ENCODE data around the gene RFX2.
"Not testable (repeated sequence)": the region's sequence is repeated elsewhere in the genome, so short reads cannot be mapped to it uniquely, and the experiment has no call there.

Gene RFX2

DNA sequence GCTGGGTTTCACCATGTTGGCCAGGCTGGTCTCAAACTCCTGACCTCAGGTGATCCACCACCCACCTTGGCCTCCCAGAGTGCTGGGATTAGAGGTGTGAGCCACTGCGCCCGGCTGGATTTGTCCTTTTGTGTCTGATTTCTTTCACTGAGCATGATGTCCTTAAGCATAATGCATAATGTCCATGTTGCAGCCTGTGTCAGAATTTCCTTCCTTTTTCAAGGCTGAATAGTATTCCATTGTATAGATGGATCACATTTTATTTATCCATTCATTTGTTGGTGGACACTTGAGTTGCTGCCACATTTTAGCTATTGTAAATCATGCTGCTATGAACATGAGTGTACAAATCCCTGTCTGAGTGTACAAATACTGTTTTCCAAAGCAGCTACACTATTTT is 25.5 kb downstream of the RFX2 start:
- TF ChIP-seq JUND (IDR thresholded peaks at IDR 0.05; ENCODE audit: low read depth): no peak
- in situ Hi-C loops (cut with HindIII; ENCODE audit: low pct_unique_long_range_greater_than_20kb, low sequenced_read_pairs): no loop called here
- no peak for DNase-seq (ENCODE audit: low read depth in 1 of 2, low spot score in 1 of 2)

DNA sequence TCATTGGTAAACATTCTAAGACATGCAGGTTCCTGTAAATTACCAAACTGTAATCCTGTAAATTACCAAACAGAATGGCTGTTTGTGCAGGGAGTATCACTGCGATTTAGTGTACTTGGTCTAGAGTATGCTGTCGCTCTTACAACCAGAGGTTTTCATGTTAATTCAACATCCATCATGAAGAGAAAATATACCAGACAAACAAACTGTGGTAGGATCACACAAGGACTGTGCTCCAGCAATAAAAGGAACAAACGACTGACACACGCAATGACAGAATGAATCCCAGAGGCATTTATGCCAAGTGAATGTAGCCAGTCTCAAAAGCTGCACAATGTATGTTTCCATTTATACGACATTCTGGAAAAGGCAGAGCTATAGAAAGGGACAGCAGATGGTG is 31.2 kb downstream of the RFX2 start:
- in situ Hi-C loops (cut with HindIII; ENCODE audit: low pct_unique_long_range_greater_than_20kb, low sequenced_read_pairs): no loop called here
- DNase-seq (ENCODE audit: low read depth in 1 of 2, low spot score in 1 of 2): no peak
- TF ChIP-seq JUND (IDR thresholded peaks at IDR 0.05; ENCODE audit: low read depth): no peak

DNA sequence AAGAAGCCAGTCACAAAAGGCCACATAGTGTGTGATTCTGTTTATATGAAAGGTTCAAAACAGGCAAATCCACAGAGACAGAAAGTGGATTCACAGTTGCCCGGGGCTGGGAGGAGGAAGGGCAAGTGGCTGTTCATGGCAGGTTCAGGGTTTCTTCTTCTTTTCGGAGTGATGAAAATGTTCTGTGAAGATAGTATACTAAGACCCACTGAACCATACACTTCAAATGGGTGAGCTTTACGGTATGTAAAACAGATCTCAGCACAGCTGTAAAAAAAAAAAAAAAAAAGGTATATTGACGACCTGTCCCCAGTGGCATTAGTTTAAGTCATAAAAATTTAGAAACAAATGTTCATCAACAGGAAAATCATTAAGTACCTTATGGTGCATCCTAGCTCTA is 32.2 kb downstream of the RFX2 start:
- in situ Hi-C loops (cut with HindIII; ENCODE audit: low pct_unique_long_range_greater_than_20kb, low sequenced_read_pairs): no loop called here
- TF ChIP-seq JUND (IDR thresholded peaks at IDR 0.05; ENCODE audit: low read depth): no peak

DNA sequence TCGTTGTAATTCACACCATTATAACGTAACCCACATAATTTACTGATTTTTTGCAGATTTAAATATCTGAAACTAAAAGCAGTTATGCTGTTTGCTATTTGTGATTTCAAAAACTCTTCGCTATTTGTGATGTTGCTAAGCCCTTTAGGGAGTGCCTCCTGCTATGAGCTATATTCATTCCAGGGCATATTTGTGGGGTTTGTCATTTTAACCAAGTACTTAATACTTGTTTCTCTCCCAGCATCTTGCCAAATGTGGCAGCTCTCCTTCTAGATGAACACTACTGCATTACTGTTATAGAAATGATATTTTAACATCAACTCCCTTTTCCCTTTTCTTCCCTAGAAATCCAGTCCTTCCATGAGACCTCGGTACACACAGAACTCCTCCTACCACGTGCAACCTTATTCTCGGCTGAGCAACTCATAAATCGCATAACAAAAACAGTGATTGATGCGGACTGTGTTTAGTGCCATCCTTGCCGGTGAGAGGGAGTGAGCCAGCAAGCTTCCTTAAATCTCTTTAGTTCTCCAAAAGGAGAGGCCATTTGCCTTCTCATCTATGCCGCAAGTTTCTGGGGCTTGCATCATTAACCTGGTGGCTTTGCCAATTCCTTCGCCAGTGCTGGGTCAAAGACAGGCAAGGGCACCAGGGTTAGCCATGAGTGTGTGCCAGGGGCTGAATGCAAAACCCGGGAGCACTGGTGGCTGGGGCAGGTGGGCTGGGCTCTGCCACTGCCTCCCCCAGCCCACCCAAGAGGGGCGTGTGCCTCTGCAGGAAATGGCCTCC is 33.4 kb downstream of the RFX2 start:
- TF ChIP-seq JUND (IDR thresholded peaks at IDR 0.05; ENCODE audit: low read depth): no peak
- DNase-seq (ENCODE audit: low read depth in 1 of 2, low spot score in 1 of 2): no peak
- in situ Hi-C loops (cut with HindIII; ENCODE audit: low pct_unique_long_range_greater_than_20kb, low sequenced_read_pairs): no loop called here

More for the DNA sequence above, 32.2 kb downstream of the RFX2 start:
- no peak for DNase-seq (ENCODE audit: low read depth in 1 of 2, low spot score in 1 of 2)

DNA sequence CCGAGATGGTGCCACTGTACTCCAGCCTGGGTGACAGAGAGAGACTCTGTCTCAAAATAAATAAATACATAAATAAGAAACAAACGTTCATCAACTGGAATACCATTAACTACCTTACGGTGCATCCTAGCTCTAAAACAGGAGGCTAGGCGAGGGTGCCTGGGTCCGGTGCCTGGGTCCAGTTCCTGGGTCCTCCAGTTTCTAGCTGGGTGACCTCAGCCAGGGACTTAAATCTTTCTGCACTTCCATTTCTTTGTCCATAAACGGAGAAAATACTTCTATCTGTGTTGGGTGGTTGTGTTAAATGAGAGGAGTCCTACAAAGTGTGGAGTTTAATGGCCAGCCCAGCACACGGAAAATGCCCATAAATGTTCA is 34.0 kb downstream of the RFX2 start:
- in situ Hi-C loops (cut with HindIII; ENCODE audit: low pct_unique_long_range_greater_than_20kb, low sequenced_read_pairs): no loop called here
- no peak for TF ChIP-seq JUND (IDR thresholded peaks at IDR 0.05; ENCODE audit: low read depth)
- no peak for DNase-seq (ENCODE audit: low read depth in 1 of 2, low spot score in 1 of 2)

DNA sequence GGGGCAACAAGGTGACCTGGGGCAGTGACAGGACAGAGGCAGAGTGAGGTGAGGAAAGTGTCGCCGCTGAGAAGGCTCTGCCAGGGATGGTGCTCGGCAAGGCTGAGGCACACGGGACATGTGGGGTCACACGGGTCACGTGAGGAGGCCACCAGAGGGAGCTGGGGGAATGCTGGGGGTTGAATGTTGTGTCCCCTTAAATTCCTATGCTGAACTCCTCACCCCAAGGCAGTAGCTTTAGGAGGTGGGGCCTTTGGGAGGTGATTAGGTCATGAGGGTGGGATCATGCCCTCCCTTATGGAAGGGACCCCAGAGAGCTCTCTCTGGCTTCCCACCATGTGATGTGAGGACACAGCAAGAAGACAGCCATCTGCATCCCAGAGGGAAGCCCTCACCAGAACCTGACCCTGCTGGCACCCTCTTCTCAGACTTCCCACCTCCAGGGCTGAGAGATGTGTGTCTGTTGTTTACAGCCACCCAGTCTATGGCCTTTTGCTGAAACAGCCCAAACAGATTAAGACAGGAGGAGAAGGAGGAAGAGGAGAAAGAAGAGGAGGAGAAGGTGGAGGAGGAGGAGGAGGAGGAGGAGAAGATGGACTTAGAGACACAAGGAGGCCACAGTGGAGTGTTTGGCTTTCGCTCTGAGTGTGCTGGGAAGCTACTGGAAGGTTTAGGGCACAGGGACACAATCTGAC is 35.4 kb downstream of the RFX2 start:
- no peak for DNase-seq (ENCODE audit: low read depth in 1 of 2, low spot score in 1 of 2)
- in situ Hi-C loops (cut with HindIII; ENCODE audit: low pct_unique_long_range_greater_than_20kb, low sequenced_read_pairs): no loop called here
- no peak for TF ChIP-seq JUND (IDR thresholded peaks at IDR 0.05; ENCODE audit: low read depth)

DNA sequence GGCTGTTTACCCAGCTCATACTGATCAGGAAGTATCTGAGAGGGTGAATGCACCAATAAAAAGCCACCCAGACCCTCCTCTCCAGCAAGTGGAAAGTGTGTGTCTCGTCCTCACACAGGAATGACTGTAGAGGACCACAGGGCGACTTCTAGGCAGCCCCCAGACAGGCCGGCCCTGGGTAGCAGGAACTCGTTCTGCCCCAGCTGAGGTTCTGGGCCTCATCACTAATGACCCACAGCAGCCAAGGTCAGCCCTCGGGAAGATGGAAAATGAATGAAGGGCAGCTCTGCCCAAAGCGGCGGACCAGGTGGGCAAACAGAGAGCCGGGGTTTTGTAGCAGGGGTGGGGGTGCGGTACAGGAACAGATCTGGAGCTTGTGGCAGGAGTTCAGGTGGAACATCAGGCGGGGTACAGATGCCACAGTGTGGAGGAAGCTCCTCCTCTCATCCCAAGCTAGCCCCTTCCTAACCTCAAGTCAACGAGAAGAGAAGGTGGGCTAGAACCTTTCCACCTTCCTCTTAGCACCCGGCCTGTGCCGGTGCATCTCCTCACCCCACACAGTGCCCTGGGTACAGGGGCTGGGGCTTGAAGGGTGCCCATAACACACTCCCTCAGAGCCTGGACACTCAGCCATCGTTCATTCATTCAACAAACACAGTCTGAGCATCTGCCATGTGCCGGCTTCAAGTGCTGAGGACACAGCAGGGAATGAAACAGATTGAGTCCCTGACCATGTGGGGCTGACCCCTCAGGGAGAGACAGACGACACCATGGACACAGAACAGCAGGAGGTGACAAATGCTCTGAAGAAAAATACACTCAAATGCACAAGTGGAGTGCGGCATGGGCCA is 36.2 kb downstream of the RFX2 start:
- DNase-seq (ENCODE audit: low read depth in 1 of 2, low spot score in 1 of 2): no peak
- no peak for TF ChIP-seq JUND (IDR thresholded peaks at IDR 0.05; ENCODE audit: low read depth)

DNA sequence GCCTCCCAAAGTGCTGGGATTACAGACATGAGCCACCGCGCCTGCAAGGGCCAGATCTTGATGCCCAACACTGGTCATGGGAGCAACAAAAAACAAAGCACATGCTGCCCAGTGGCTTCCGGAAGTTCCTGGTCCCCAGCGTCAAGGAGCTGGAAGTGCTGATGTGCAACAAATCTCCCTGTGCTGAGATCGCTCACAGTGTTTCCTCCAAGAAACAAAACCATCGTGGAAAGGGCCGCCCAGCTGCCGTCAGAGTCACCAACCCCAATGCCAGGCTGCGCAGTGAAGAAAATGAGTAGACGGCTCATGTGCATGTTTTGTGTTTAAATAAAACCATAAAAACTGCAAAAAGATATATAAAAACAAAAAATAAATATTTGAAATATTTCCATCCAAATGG is 37.1 kb downstream of the RFX2 start:
- DNase-seq (ENCODE audit: low read depth in 1 of 2, low spot score in 1 of 2); in situ Hi-C loops (cut with HindIII; ENCODE audit: low pct_unique_long_range_greater_than_20kb, low sequenced_read_pairs): not testable (repeated sequence)

More for the DNA sequence above, 36.2 kb downstream of the RFX2 start:
- in situ Hi-C loops (cut with HindIII; ENCODE audit: low pct_unique_long_range_greater_than_20kb, low sequenced_read_pairs): no loop called here

DNA sequence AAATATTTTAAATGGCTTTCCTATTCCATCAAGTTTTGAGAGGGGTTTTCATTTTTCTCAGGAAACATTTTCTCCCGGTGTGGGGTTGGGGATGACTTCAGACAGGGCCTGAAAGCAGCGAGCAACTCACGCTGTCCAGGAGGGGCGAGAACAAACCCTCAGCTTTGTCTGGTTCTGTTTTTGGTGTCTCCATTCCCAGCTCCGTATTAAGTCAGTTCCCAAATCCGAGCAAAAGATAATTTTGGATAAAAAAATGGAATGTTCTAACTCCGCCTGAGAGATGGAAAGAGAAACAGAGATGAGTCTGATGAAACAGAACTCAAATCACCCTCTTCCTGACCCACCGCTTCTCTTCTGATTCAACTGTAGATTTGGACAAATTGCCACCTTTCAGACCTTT is 38.4 kb downstream of the RFX2 start:
- in situ Hi-C loops (cut with HindIII; ENCODE audit: low pct_unique_long_range_greater_than_20kb, low sequenced_read_pairs): no loop called here
- no peak for DNase-seq (ENCODE audit: low read depth in 1 of 2, low spot score in 1 of 2)
- no peak for TF ChIP-seq JUND (IDR thresholded peaks at IDR 0.05; ENCODE audit: low read depth)

DNA sequence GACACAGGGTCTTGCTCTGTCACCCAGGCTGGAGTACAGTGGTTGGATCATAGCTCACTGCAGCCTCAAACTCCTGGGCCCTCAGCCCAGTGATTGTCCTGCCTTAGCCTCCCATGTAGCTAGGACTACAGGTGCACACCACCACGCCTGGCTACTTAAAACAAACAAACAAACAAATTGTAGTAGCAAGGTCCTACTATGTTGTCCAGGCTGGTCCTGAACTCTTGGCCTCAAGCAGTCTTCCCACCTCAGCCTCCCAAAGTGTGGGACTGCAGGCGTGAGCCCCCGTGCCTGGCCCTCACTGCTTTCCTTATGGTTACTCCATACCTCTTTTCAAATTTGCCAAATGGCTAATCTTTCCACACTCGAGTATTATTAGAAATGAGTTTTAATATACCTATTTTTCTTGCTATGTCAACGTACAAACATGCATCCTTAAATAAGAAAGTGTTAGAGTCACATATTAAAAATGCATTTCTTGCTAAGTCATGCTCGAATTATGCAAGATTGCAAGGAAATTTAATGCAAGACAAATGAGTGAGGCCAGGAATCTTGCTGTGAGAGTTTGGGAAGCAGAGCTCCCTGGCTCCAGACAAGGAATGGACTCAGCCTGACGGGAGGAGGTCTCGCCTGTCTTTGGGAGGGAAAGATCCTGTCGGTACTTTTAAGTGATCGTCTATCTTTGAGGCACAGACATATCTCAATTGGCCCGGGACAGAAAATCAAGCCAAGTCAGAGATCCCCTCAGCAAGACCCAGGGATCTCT is 39.4 kb downstream of the RFX2 start:
- no peak for DNase-seq (ENCODE audit: low read depth in 1 of 2, low spot score in 1 of 2)
- no peak for TF ChIP-seq JUND (IDR thresholded peaks at IDR 0.05; ENCODE audit: low read depth)
- in situ Hi-C loops (cut with HindIII; ENCODE audit: low pct_unique_long_range_greater_than_20kb, low sequenced_read_pairs): no loop called here

DNA sequence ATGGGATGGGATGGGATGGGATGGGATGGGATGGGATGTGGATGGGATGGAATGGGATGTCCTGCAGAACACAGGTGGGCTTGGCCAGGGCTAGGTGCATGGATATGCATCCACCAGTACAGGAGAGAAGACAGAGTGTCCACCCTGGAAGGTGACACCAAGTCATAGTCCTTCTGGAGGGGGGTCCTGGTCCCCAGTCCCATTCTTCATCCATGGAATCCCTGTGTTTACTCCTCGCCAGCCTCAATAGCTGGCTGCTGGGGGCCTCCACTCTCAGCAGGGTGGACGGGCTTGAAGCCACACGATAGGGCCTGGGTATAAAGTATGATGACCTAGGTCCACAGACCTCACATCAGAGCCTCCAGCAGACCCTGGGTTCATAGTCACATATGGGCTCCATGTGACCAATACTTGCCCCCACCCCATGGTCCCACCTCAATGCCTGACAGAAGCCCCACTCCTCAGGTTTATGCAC is 40.1 kb downstream of the RFX2 start:
- DNase-seq (ENCODE audit: low read depth in 1 of 2, low spot score in 1 of 2): no peak
- TF ChIP-seq JUND (IDR thresholded peaks at IDR 0.05; ENCODE audit: low read depth): no peak
- in situ Hi-C loops (cut with HindIII; ENCODE audit: low pct_unique_long_range_greater_than_20kb, low sequenced_read_pairs): no loop called here

DNA sequence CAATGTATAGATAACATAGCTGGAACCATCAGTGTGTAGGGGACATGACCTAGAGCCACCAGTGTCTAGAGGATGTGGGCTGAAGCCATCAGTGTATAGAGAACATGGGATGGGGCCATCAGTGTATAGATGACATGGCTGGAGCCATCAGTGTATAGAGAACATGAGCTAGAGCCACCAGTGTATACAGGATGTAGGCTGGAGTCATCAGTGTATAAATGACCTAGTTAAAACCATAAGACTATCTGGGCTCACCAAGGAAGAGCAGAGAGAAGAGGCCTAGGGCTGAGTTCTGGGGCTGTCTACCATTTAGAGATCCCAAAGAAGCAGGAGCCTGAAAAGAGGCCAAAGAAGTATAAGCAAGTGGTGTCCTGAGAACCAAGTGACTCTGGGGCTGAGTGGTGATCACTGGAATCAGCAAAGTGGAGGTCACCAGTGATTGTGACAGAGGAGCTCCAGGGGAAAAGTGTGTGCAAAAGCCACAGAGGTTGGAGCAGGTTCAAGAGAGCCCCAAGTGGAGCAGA is 41.0 kb downstream of the RFX2 start:
- TF ChIP-seq JUND (IDR thresholded peaks at IDR 0.05; ENCODE audit: low read depth): no peak
- DNase-seq (ENCODE audit: low read depth in 1 of 2, low spot score in 1 of 2): no peak
- in situ Hi-C loops (cut with HindIII; ENCODE audit: low pct_unique_long_range_greater_than_20kb, low sequenced_read_pairs): no loop called here

All from T47D (cell line).